GM18870 (cell line): Measurements from ENCODE around the gene EYA3.

ENCODE experiments used
- ATAC-seq: cut with Tn5 transposase; IDR thresholded peaks from one replicate; pipeline ENCODE4 v1.9.1; 2021; ENCODE audit warnings: moderate library complexity; ENCODE audit not compliant: unreplicated experiment

The EYA3 gene

DNA sequence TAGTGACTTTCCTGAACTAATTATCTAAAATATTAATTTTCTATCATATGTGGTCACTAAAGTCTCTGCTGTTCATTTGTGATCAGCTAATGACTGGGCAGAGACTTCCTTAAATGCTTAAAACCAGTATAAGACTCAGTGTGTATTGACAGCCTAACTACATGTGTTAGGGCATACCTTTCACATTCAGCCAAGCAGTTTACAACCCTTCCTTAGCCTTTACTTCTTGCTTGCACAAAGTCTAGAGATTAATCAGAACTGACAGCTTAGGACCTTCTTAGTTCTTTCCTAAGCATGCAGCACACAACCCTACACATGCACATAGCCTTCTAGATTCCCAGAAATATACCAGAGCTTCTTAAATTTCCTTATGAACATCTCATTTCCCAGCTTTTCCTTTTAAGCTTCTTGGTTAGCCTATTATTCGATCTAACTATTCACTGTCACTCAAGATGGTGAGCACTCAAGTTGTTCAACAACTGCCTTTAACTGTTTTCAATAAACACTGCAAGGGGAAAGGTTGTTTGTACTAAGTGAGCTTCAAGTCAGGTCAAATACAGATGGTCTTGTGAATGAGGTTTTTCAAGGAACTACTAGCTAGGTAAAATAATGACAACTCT, 13.4 kb downstream of the EYA3 start:
- ATAC-seq = no peak

DNA sequence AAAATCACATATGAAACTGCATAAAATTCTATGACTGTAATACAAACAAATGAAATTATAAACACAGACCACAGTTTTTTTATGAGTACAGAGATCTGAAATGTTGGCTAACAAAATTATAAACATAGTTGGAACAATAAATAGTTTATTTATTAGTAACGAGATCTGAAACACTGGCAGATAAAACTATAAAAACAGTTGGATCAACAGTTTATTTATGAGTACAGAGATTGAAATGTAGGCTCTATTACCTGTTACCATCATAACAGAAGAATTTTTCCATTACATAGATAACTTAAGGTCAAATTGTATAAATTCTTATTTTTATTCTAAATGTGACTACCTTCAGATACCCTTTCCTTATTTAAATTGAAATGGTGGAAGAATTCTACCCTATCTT, 14.5 kb downstream of the EYA3 start:
- no peak for ATAC-seq

DNA sequence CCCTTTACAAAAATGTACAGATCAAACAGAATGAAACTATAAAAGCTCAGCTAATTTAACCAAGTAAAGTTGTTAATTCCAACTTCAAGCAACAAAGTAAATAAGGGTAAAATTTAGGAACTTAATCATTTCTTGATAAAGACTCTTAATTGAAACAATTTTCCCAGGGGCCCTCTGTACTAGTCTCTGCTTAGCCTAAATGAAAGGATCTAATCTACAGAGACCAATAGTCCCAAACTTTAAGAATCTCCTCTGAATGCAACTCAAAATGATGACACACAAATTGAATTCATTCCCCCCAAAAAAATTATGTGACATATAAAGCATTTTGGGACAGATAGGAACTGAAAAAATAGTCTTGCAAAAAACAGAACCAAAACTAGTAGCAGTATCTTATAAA, 16.6 kb downstream of the EYA3 start:
- no peak for ATAC-seq

DNA sequence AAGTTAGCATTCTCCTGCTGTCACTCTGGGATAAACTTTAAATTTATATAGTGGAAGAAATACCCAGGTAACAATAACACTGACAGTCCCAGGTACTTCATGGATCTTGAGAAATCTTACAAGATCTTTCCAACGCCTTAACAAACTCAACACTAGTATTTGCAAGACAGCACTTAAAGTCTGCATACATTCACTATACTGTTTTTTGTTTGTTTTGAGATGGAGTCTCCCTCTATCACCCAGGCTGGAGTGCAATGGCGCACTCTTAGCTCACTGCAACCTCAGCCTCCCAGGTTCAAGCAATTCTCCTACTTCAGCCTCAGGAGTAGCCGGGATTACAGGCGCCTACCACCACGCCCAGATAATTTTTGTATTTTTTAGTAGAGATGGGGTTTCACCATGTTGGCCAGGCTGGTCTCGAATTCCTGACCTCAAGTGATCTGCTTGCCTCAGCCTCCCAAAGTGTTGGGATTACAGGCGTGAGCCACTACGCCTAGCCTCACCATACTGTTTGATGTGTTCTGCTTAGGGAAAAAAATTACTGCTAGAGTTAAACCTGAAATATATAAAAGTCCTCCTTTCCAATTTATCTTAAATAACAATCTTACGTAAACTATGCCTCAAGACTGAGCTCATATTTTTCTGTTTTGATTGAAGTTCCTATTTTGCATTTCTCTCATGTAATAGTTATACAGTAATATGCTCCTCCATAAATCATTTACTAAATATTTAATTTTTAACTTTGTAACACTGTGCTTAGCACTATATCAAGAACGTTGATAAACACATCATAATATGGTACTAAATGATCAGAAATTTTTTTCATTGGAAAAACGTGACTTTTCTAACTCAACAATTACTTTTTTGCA, 17.5 kb downstream of the EYA3 start:
- no peak for ATAC-seq

DNA sequence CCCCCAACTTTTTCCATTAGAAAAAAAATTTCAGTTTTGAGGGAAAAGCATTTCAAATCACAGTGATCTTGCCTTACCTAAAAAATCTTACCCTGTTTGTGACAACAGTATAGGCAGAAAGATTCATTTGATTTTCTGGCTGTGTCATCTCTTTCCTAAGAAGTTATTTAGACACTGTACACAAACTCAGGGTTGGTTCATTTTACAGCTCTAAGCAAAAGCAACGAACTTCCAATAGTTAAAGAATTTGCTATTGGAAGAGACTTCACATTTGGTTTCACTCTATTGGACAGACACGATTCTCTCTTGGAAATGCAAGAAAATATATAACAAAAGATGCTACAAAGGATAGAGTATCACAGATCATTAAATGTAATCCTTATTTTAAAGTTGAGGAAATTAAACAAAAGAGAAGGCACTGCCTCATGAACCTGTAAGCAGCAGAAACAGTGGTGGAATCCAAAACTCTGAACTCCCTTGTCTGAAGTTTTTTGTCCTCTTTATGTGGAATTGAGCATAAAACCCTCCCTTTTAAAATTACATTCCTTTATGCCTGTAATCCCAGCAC, 20.8 kb downstream of the EYA3 start:
- no peak for ATAC-seq

DNA sequence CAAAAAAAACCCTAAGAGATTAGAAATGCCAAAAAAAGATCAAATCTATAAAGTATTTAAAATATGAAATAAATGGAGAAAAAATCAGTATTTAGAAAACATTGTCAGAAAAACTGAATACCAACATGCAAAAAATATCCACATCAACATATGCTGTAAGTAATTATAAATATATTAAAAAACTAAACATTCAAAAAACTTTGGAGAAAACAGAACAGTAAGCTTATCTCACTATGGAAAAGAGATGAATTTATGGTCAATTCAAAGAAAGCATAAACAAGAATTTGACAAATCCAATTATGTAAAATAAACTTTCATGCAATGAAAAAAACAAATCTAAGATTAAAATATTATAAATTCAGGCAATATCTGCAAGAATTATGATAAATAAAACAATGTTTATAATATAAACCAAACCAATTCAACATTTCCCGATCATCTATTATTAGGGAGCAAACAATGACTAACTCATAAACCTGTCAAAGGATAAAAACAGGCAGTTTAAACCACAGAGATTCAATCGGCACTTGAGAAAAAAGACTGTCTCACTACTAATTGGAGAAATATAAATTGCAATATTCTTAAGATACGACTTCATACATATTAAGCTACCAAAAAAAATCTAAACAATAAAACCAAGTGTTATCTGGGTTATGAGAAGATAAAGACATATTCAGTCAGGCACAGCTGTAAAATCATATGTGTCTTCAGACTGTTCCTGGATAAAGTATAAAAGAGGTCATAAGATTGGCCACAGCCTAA, 21.8 kb downstream of the EYA3 start:
- no peak for ATAC-seq

DNA sequence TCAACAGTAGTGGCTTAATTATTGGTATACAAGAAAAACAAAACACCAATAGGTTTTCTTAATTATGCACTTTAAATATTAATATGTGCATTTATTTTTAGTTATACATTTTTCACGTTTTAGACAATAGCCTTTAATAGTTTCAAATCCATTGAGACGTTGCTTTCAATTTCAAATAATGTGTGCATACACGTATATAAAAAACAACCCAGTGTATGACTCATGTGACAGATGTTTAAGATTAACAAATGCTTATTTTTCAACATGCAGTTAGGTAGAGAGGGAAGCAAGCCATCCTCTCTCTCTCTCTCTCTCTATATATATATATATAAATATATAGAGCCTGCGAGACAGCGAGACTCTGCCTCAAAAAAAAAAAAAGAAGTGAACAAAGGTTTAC, 24.3 kb downstream of the EYA3 start:
- ATAC-seq = no peak

DNA sequence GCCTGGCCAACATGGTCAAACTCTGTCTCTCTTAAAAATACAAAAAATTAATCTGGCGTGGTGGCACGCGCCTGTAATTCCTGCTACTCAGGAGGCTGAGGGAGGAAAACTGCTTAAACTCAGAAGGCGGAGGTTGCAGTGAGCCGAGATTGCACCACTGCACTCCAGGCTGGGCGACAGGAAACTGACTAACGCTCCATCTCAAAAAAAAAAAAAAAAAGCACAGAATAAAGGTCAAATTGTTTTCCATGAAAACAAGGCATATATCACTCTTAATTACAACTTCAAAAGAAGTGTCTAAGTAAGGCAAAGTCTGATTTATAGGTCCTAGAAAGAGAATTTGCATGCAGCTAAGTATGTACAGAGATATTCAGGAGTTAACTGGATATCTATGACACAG, 25.6 kb downstream of the EYA3 start:
- no peak for ATAC-seq

DNA sequence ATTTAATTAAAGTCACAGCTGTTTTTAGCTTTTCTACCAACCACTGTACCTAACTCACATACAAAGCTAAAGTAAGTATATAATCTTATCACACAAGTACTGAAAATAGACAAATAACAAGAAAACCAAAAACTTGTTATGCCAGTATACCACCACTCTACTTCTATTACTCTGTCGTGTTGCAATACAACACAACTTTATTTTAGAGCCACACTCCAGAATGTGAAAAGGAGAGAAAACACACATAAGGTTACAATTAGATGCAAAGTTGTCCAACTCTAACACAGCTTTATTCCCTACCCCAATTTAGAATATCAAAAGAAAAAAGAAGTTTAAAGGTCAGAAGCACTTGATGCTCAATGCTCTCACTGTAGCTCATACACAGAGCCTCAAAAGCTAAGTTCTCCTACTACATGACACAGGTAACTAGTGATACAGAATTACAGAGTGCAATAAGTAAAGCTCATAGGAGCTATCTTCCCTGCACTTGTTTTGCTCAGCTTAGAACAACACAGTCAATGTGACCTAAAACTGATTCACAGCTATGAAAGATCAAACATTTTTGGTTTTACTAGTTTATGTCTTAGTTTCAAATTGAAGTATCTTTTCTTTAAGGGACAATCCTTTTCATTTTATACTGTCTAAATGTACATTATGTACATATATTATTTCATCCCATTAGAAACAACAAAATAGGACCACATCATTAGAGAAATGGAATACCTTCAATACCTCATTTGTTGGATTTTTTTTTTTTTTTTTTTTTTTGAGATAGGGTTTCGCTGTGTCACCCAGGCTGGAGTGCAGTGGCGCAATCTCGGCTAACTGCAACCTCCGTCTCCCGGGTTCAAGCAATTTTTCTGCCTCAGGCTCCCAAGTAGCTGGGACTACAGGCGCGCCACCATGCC, 29.2 kb downstream of the EYA3 start:
- ATAC-seq = no peak

DNA sequence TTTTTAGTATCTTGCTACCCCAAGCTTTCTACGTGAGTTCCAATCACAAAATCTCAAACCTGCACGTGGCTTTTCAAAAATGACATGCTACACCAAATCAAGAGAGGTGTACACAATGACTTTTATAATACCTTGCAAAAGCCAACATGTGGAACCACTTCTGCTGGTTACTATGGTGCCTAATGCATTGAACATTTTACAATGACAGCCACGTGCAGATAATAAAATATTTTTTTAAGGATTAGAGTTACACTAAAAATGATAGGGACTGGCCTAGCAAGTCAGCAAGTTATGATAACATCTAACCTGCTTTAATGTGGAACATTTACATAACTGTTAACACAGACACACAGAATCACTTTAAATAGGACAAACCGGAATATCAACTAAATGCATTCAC, 30.2 kb downstream of the EYA3 start:
- no peak for ATAC-seq

DNA sequence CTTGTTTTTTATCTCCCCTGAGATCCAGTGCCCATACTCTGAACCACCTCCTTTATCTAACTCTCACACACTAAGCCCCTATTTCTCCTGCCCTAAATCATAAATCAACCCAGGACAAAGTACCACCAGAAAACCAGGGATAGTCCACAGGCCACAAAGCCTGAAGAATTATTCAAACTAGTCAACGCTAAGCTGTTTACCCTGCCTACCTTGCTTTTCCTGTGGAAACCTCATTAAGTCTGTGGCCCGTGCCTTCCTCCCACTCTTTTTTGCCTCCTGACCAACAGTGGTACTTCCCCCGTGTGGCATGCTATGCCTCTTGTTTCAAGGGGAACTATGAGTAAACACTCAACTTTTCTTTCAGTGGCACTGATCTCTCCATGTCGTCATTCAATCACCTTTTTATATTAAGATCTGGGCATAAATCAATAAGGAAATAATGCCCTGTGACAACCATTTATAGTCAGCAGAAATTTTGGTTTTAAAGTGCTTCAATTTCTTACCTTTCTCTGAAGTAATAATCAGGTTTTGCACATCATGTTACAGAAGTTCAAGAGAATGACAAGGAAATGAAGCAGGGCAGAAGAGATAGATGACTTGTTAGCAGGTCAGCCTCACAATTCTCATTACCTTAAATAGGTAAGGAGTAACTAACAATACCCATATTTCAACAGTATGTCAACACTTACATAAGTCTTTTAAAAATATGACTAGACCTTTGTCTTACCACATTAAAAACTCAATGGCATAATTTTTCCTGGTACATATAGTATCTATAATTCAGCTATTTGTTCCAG, 32.1 kb downstream of the EYA3 start:
- no peak for ATAC-seq

DNA sequence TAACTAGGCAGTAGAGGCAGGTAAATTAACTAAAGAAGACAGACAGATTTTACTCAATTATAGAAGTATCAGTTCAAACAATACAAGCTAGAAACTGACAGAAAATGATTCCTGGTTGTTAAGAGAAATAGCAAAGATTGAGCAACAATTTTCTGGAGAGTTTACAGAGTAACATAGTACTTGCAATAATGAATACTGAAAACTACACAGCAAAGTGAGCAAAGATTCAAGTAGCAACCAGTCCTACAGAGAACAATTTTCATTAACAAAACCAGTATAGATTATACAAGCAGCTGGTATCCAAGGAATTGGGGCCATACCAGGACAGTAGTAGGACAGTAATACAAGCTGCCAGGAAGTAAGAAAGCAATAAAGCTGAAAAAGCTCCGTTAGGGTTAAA, 37.6 kb downstream of the EYA3 start:
- no peak for ATAC-seq

DNA sequence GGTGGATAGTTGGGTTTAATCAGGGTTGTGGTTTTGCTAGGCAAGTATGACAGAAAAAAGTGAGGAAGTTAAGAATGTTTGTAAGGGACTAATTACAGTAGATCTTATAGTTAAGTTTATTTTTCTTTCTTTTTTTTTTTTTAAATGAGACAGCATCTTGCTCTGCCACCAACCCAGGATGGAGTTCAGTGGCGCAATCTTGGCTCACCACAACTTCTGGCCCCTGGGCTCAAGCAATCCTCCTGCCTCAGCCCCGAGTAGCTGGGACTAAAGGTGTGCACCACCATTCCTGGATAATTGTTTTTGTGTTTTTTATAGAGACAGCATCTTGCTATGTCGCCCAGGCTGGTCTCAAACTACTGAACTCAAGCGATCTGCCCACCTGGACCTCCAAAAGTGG, 41.7 kb downstream of the EYA3 start:
- no peak for ATAC-seq

DNA sequence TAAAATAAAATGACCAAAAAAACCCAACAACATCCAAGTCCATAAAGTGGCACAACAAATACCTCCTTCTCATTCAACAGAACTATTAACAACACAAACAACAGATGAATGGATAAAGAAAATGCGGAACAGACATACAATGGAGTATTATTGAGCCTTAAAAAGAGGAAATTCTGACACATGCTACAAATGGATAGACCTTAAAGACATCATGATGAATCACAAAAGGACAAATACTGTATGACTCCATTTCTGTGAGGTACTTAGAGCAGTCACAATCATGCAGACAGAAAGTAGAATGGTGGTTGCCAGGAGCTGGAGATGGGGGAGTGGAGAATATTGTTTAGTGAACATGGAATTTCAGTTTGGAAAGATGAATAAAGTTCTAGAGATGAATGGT, 42.6 kb downstream of the EYA3 start:
- ATAC-seq = no peak

DNA sequence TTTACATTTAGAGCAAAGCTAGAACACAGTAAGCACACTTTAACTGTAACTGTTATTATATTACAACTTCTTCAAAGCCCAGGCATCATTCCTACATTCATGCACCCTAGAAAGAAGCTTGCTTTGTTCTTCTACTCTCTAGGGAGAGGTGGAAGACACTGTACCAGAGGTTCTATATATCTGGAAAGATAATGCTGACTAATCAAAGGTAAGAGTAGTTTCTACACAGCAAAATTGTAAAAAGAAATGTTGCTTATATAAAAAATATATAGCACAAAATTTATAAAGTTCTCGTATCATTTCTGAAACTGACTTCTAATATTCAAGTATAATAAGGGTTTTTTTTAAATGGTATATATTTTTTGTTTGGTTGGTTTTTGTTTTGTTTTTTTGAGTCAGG, 44.0 kb downstream of the EYA3 start:
- no peak for ATAC-seq

DNA sequence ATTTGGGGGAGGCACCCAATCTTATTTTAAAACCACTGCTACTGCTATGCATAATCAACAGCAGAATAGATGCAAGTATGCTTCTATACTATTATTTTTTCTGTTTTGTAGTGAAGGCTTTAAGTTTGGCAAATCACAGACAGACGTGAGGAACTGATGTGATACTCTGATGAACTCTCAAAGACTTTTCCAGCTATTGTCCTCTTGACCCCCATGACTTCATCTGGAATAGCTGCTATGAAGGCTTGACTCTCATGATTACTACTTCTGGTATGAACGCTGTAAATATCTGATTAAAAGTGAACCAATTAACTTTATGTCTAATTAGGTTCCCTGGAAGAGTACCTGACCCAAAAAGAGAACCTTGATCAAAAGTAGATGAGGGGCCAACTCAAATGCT, 49.1 kb downstream of the EYA3 start:
- ATAC-seq = no peak

DNA sequence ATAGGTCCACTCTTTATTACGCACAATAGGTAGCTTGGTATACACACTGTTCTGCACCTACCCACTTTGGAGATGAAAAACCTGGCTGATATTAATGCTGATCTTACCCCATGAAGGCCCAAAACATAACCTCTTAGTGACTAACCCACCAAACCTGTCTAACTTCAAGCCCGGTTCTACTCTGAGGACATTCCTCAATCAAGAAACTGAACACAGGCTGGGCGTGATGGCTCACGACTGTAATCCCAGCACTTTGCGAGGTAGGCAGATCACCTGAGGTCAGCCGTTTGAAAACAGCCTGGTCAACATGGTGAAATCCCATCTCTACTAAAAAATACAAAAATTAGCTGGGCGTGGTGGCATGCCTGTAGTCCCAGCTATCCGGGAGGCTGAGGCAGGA, 50.5 kb downstream of the EYA3 start:
- no peak for ATAC-seq

DNA sequence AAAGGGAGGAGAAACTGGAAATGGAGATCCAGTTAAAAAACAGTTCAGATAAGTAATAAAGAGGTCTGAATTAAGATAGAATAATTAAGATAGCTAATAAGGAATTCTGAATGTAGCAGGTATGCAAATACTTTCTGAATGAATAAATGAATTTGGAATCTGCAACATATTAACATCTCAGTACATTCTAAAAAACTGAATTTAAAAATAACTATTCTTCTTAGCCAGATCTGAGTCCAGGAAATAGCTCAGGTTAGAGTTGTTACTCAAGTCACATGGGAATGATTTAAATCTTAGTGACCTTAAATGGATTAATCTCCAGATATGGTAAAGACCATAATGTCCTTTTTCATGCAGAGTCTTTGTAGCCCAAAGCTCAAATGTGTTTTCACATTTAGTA, 51.2 kb downstream of the EYA3 start:
- no peak for ATAC-seq

DNA sequence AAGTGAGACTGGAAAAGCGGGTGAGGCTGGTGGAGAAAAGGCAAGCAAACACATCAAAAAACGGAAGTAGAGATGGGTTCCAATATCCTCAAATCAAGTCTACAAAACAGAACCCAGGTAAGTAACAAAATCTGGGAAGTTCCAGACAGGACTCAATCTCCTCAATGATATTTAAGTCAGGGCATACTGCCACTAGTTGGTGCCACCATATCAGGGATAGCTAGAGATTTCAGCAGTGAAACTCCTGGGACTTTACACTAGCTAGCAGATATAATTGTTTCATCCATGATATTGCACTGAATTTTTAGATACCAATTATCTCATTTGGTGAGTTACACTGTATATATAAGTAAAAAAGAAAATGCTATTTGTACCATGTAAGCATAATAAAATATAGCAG, 52.0 kb downstream of the EYA3 start:
- ATAC-seq = no peak

DNA sequence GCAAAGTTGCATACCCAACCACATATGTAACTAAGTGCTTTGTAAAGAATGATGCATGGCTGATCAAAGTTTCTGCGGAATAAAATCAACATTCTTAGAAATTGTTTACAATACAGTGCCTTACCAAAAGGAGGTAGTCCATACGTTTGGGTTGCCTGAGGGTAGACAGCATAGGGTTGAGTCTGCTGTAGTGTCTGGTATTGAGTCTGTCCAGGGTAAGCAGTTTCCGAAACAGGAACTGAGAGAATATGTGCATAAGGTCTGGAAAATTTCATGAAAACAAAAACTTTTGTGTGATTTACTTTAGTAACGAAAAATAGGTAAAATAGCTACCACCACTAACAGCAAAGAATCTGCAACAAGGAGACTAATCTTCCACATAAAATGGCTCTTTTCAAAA, 53.0 kb downstream of the EYA3 start:
- no peak for ATAC-seq
